ENCODE results near the gene TMPRSS3. TPM values are rescaled to one million over a fixed set of nuclear protein-coding genes. Genes with fewer than 3 reads are reported as not detected.
A peak's percentile ranks its signal among the peaks of the same experiment; 100 is the strongest.

Gene TMPRSS3
- total and polyA plus RNA-seq, 8 donors, result 0.43 to 4.8 (median 0.81) TPM

DNA sequence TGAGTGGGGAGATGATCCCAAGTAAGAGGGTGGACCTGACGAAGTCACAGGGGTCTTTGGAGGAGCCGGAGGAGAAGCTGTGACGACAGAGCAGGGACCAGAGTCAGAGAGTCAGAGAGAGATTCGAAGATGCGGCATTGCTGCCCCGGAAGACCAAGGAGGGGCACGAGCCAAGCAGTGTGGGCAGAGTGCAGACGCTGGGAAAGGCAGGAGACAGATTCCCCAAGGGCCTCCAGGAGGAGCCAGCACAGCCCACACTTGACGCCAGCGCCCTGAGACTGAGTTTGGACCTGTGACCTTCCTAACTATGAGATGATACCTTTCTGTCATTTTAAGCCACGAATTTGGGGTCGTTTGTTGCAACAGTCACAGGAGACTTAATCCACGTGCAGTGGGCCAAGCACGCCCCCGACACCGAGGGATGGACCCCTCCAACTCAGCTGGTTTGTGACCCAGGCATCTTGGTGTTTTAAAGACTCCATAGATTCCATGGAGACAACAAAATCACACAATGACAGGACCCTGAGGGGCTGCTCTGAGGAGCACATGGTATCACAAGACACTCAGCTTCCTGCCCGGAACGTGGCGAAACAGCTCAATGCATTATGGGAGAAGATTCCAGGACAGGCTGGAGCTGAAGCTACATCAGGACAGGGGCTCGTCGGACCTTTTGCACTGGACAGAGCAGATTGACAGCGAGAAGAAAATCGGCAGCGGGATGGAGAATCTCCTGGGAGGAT, 18.5 kb downstream of the TMPRSS3 start:
- intact Hi-C loops (cut with DNase I), result no loop called here
- H3K27me3 ChIP-seq, result peaks cover 0 to 19% of the 10 kb centered on the region in 2 donors
- no peak for ATAC-seq
- no peak for TF ChIP-seq CTCF (IDR thresholded peaks at IDR 0.05)
- peaks cover 0 to 9% of the 10 kb centered on the region in 2 donors for H3K9me3 ChIP-seq
- H3K4me1 ChIP-seq, result no peaks in the 10 kb centered on the region
- DNase-seq, result peak in 1 of 4 donors; percentile 58
- no peak overlapping the region for H3K4me3 ChIP-seq
- H3K36me3 ChIP-seq, result no peaks in the 10 kb centered on the region
- H3K27ac ChIP-seq, result no peak overlapping the region

- no peak for TF ChIP-seq CTCF (IDR thresholded peaks at IDR 0.05)
- no peaks in the 10 kb centered on the region for H3K36me3 ChIP-seq
- H3K27me3 ChIP-seq, result peaks cover 0 to 19% of the 10 kb centered on the region in 2 donors
- no peak overlapping the region for H3K4me3 ChIP-seq
- H3K27ac ChIP-seq, result no peak overlapping the region
- ATAC-seq (peak; percentile 70), DNase-seq (peak in 2 of 4 donors; percentile 30 to 69)
- H3K4me1 ChIP-seq, result no peaks in the 10 kb centered on the region
- intact Hi-C loops (cut with DNase I), result no loop called here
- peaks cover 0 to 2% of the 10 kb centered on the region in 2 donors for H3K9me3 ChIP-seq
These were observed 19.4 kb downstream of the TMPRSS3 start for GRCh38 chr21:42376338-42376982.

DNA sequence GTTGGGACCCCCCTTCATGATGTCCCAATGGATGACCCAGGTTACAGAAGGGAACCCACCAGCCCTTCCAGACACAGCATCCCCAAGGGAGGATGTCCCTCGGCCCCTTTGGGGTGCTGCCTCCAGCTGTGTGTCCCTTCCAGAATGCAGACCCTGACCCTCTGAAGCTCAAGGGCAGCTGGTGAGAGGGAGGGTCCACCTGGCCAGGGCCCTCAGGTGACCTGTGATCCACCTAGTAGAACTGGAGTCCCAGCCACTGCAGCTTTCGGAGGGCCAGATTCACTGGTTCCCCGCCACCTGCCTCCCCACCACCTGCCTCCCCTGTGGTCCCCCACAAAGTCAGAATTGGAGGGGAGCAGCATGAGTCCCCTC, 19.9 kb downstream of the TMPRSS3 start:
- no peak overlapping the region for H3K27ac ChIP-seq
- no peaks in the 10 kb centered on the region for H3K9me3 ChIP-seq
- H3K4me3 ChIP-seq, result no peak overlapping the region
- ATAC-seq, result no peak
- no peak for TF ChIP-seq CTCF (IDR thresholded peaks at IDR 0.05)
- peaks cover 0 to 19% of the 10 kb centered on the region in 2 donors for H3K27me3 ChIP-seq
- intact Hi-C loops (cut with DNase I), result no loop called here
- peak in 1 of 4 donors; percentile 32 for DNase-seq
- H3K36me3 ChIP-seq, result no peaks in the 10 kb centered on the region
- H3K4me1 ChIP-seq, result no peaks in the 10 kb centered on the region

DNA sequence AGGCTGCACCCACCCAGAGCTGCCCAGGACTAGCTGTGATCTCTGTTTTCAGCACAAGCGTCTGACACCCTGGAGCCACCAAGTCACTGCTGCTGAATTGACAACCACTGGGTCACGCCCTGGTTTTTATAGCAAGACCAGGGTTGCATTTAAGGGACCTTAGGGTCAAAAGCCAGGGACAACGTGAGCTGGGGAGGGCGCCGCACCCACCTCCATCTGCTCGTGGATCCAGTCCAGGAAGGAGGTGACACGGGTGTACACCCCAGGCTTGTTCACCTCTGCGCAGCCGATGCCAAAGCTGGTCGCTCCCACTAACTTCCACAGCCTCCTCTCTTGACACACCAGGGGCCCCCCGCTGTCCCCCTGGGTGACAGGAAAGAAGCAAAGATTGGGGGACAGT, 20.3 kb downstream of the TMPRSS3 start:
- H3K27me3 ChIP-seq, result peaks cover 0 to 19% of the 10 kb centered on the region in 2 donors
- ATAC-seq (no peak), DNase-seq (peak in 1 of 4 donors; percentile 57)
- H3K27ac ChIP-seq, result no peak overlapping the region
- H3K9me3 ChIP-seq, result no peaks in the 10 kb centered on the region
- no peaks in the 10 kb centered on the region for H3K4me1 ChIP-seq
- intact Hi-C loops (cut with DNase I), result no loop called here
- H3K36me3 ChIP-seq, result no peaks in the 10 kb centered on the region
- TF ChIP-seq CTCF (IDR thresholded peaks at IDR 0.05), result no peak
- H3K4me3 ChIP-seq, result no peak overlapping the region

GRCh38 chr21:42374864-42375499, 20.9 kb downstream of the TMPRSS3 start:
- TF ChIP-seq CTCF (IDR thresholded peaks at IDR 0.05), result no peak

More at GRCh38 chr21:42374864-42375499, 20.9 kb downstream of the TMPRSS3 start:
- Histone ChIP-seq H3K27me3 (peaks cover 0 to 19% of the 10 kb centered on the region in 2 donors), H3K4me1 (no peaks in the 10 kb centered on the region), H3K36me3 (no peaks in the 10 kb centered on the region), H3K27ac (no peak overlapping the region), H3K9me3 (no peaks in the 10 kb centered on the region), H3K4me3 (no peak overlapping the region)
- peak in 1 of 4 donors; percentile 57 for DNase-seq
- no peak for ATAC-seq
- intact Hi-C loops (cut with DNase I), result no loop called here

Measured in left lung (tissue), 10 donors.